ENCODE measurements around the gene SRRM5. TPM values are rescaled to one million over a fixed set of nuclear protein-coding genes. Genes with fewer than 3 reads are reported as not detected.
"Not testable (repeated sequence)": the region's sequence is repeated elsewhere in the genome, so short reads cannot be mapped to it uniquely, and the experiment has no call there.

The SRRM5 gene
- total and polyA plus RNA-seq, 12 donors = 0.11 to 1.6 (median 0.24) TPM; not detected in 2

- Histone ChIP-seq H3K36me3 (peaks cover 0 to 55% (median 6%) of the 10 kb centered on the region in 9 donors), H3K9me3 (no peaks in the 10 kb centered on the region), H3K27ac (no peak overlapping the region), H3K4me1 (peaks cover 12 to 37% (median 23%) of the 10 kb centered on the region in 9 donors), H3K4me3 (no peak overlapping the region), H3K27me3 (no peaks in the 10 kb centered on the region)
- ATAC-seq (no peak), DNase-seq (no peak)
- intact Hi-C loops (cut with DNase I) = loop anchor here in 5 of 10 donors (5.0 to 10.0 kb wide), 3 partner anchors 62 to 67 kb away; partner anchors contain the start of gene ZNF575 (in 4 of the 5)
- 88% methylated on average over 4 of the region's 4 CpGs for WGBS, 2 donors
- TF ChIP-seq, protein P1, sequence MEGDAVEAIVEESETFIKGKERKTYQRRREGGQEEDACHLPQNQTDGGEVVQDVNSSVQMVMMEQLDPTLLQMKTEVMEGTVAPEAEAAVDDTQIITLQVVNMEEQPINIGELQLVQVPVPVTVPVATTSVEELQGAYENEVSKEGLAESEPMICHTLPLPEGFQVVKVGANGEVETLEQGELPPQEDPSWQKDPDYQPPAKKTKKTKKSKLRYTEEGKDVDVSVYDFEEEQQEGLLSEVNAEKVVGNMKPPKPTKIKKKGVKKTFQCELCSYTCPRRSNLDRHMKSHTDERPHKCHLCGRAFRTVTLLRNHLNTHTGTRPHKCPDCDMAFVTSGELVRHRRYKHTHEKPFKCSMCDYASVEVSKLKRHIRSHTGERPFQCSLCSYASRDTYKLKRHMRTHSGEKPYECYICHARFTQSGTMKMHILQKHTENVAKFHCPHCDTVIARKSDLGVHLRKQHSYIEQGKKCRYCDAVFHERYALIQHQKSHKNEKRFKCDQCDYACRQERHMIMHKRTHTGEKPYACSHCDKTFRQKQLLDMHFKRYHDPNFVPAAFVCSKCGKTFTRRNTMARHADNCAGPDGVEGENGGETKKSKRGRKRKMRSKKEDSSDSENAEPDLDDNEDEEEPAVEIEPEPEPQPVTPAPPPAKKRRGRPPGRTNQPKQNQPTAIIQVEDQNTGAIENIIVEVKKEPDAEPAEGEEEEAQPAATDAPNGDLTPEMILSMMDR (IDR thresholded peaks at IDR 0.05) = no peak
These were observed 12.1 kb upstream of the SRRM5 start for GRCh38 chr19:43599635-43600295.

DNA sequence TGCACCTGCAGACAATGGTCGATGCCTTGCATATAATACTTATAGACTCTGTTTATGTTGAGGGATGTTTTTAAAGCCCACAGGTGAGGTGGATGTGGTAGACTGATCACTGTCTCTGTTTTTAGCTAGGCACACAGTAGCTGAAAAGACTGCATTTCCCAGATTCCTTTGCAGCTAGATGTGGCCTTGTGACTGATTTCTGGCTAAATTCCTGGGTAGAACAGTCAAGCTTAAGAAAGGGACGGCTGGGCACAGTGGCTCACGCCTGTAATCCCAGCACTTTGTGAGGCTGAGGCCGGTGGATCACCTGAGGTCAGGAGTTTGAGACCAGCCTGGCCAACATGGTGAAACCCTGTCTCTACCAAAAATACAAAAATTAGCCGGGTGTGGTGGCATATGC, 11.6 kb upstream of the SRRM5 start:
- intact Hi-C loops (cut with DNase I); ATAC-seq; H3K27me3 ChIP-seq; H3K4me3 ChIP-seq; H3K27ac ChIP-seq; H3K9me3 ChIP-seq; DNase-seq: not testable (repeated sequence)
- peaks cover 0 to 55% (median 6%) of the 10 kb centered on the region in 9 donors for H3K36me3 ChIP-seq
- H3K4me1 ChIP-seq = peaks cover 9 to 31% (median 17%) of the 10 kb centered on the region in 9 donors
- 74 to 82% methylated on average over 5 of the region's 5 CpGs for WGBS, 2 donors

GRCh38 chr19:43605875-43606568, 5.9 kb upstream of the SRRM5 start:
- no peak overlapping the region for H3K4me3 ChIP-seq
- H3K4me1 ChIP-seq = peaks cover 0 to 18% (median 0%) of the 10 kb centered on the region in 9 donors
- TF ChIP-seq, protein P1 (IDR thresholded peaks at IDR 0.05) = no peak
- H3K36me3 ChIP-seq = peaks cover 0 to 53% (median 0%) of the 10 kb centered on the region in 9 donors
- no peak for ATAC-seq
- intact Hi-C loops (cut with DNase I) = no loop called here
- no peaks in the 10 kb centered on the region for H3K27me3 ChIP-seq
- no peaks in the 10 kb centered on the region for H3K9me3 ChIP-seq
- 65 to 69% methylated on average over 7 of the region's 7 CpGs for WGBS, 2 donors
- no peak for DNase-seq
- no peak overlapping the region for H3K27ac ChIP-seq

DNA sequence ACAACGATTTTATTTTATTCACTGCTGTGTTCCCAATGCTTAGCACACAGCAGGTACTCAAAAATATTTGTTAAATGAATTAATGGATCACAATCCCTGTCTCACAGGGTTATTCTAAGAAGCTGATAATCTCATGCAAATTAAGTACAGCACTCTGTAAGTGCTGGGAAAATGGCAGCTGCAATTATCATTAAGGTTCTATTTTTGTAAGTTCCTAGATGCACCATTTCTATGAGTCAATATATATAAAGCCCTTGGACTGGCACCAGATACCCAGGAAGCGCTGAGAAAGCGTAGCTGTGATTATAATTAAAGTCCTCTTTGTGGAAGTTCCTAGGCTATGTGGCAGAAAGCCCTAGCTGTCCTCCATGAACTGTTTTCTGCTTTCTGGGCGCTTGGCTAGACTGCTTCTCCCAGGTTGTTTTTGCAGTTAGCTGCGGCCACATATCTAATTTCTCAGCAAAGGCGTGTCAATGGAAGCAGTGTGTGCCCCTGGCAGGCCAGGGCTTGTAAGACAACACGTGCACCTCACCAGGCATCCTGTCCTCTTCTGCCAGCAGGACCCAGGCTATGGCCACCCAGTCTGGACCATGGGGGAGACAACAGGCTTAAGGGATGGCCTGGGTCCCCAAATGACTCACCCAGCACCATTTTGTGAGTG, 5.2 kb upstream of the SRRM5 start:
- ATAC-seq (no peak), DNase-seq (no peak)
- Histone ChIP-seq H3K4me3 (no peak overlapping the region), H3K9me3 (no peaks in the 10 kb centered on the region), H3K27ac (peak overlapping the region in 1 of 10 donors; percentile 31), H3K27me3 (no peaks in the 10 kb centered on the region), H3K36me3 (peaks cover 0 to 51% (median 0%) of the 10 kb centered on the region in 9 donors), H3K4me1 (peaks cover 0 to 16% (median 0%) of the 10 kb centered on the region in 9 donors)
- intact Hi-C loops (cut with DNase I) = no loop called here
- TF ChIP-seq, protein P1 (IDR thresholded peaks at IDR 0.05) = no peak
- WGBS, 2 donors = 74 to 87% methylated on average over 7 of the region's 7 CpGs
